ENCODE results near the gene TPP2.

DNA sequence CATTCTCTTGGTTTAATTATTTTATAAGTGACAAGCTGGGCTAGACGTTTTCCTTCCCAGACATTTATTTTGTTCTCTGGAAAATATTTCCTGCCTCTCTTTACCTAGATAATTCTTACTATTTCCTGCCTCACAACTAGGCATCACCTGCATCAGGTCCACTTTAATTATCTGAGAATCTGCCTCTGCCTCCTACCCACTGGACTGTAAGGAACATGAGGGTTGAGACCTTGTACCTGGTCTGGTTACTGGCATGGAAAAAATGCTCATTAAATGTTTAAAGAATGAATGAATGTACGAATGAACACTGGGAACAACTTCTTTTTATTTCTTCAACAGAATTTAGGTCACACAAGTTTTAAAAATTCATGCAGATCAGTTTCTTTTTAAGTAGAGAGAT lies 111.4 kb downstream of the TPP2 start:
- TF ChIP-seq, protein P1, sequence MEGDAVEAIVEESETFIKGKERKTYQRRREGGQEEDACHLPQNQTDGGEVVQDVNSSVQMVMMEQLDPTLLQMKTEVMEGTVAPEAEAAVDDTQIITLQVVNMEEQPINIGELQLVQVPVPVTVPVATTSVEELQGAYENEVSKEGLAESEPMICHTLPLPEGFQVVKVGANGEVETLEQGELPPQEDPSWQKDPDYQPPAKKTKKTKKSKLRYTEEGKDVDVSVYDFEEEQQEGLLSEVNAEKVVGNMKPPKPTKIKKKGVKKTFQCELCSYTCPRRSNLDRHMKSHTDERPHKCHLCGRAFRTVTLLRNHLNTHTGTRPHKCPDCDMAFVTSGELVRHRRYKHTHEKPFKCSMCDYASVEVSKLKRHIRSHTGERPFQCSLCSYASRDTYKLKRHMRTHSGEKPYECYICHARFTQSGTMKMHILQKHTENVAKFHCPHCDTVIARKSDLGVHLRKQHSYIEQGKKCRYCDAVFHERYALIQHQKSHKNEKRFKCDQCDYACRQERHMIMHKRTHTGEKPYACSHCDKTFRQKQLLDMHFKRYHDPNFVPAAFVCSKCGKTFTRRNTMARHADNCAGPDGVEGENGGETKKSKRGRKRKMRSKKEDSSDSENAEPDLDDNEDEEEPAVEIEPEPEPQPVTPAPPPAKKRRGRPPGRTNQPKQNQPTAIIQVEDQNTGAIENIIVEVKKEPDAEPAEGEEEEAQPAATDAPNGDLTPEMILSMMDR (IDR thresholded peaks at IDR 0.05; ENCODE audit: low read length) = no peak
- TF ChIP-seq EZH2phosphoT487 (IDR thresholded peaks at IDR 0.05; ENCODE audit: low read length) = no peak
